HCT116 (cell line): ENCODE data around the gene AQP10. TPM values are rescaled to one million over a fixed set of nuclear protein-coding genes. Genes with fewer than 3 reads are reported as not detected.

Experiments used
- ATAC-seq: fragments of 200-7000 bp; cut with Tn5 transposase; 2 replicates; pipeline ENCODE4 v1.9.1; 2020; ENCODE audit warnings: mild to moderate bottlenecking, moderate library complexity
- BruUV-seq: library from RNA; stranded (reverse); fragments of 400-500 nt; replicated peaks from 2 replicates; lab custom pipeline; 2021; lab: Mats Ljungman, UMichigan
- CTCF ChIA-PET: fragments of 300-600 bp; sonication (Branson Sonifier 250); formaldehyde crosslinking; loops from one replicate; lab custom pipeline; 2021; ENCODE audit warnings: antibody characterized with exemption; lab: Charles Lee
- POLR2A ChIA-PET: fragments of 300-600, 350-600 bp; sonication (Branson Sonifier 250); formaldehyde crosslinking; loops from one replicate; lab custom pipeline; 2021; ENCODE audit warnings: antibody characterized with exemption; lab: Charles Lee
- RAD21 ChIA-PET, 2 experiments: fragments of 300-600 bp; sonication (Branson Sonifier 250); formaldehyde crosslinking; loops; one replicate each; lab custom pipeline; 2023; ENCODE audit warnings: low total read pairs in 2 of 2; ENCODE audit not compliant: uncharacterized antibody in 2 of 2, unreplicated experiment in 2 of 2, low non-redundant PET in 1 of 2; lab: Charles Lee
- DNase-seq: peaks from one replicate; pipeline ENCODE4 v3.0.0-alpha.2; 2010; ENCODE audit warnings: low read depth, low spot score
- H2AFZ ChIP-seq: fragments of 200-600 bp; shearing (Covaris generic), sonication (generic); 2 replicates; pipeline ENCODE4 v1.6.1; 2017; ENCODE audit warnings: low read depth, mixed run types, mixed read lengths, antibody characterized with exemption, low read length; ENCODE audit not compliant: poor library complexity, severe bottlenecking
- H3K27ac ChIP-seq: 2 replicates; pipeline ENCODE4 v1.5.1; 2012; ENCODE audit warnings: low read depth, low read length
- H3K27me3 ChIP-seq: fragments of 200-600 bp; sonication (generic); 2 replicates; pipeline ENCODE4 v1.6.1; 2016; ENCODE audit warnings: mixed run types, low read length, mixed read lengths; ENCODE audit not compliant: insufficient read depth
- H3K36me3 ChIP-seq, 2 experiments: fragments of 200-500 bp in 1 of 2; fragments of 200-600 bp in 1 of 2; sonication (Bioruptor generic) in 1 of 2; sonication (generic) in 1 of 2; 2 replicates each; pipeline versions ENCODE4 v1.5.1 to v1.6.1; 2014 to 2016; ENCODE audit warnings: low read length in 2 of 2, inconsistent platforms in 1 of 2, mixed read lengths in 1 of 2, mixed run types in 1 of 2; ENCODE audit not compliant: insufficient read depth in 2 of 2, control insufficient read depth in 1 of 2
- H3K4me1 ChIP-seq, 2 experiments: fragments of 200-600 bp in 1 of 2; sonication (generic) in 1 of 2; 2 replicates each; pipeline versions ENCODE4 v1.5.1 to v1.6.1; 2012 to 2017; ENCODE audit warnings: low read length in 2 of 2, inconsistent platforms in 1 of 2, mild to moderate bottlenecking in 1 of 2, mixed read lengths in 1 of 2, mixed run types in 1 of 2, moderate library complexity in 1 of 2; ENCODE audit not compliant: insufficient read depth in 2 of 2, control insufficient read depth in 1 of 2
- H3K4me2 ChIP-seq: fragments of 200-600 bp; sonication (generic); 2 replicates; pipeline ENCODE4 v1.6.1; 2017; ENCODE audit warnings: mixed run types, low read length, mixed read lengths
- H3K4me3 ChIP-seq, 2 experiments: fragments of 200-600 bp in 1 of 2; sonication (generic) in 1 of 2; replicated peaks in 1 of 2; 2 replicates each; pipeline ENCODE4 v1.5.1; 2011 to 2016; ENCODE audit warnings: low read length in 2 of 2, control low read depth in 1 of 2, low read depth in 1 of 2, mild to moderate bottlenecking in 1 of 2, mixed read lengths in 1 of 2, mixed run types in 1 of 2
- H3K79me2 ChIP-seq: fragments of 200-600 bp; sonication (generic); 2 replicates; pipeline ENCODE4 v1.6.1; 2017; ENCODE audit warnings: mild to moderate bottlenecking, mixed run types, low read length, moderate library complexity, mixed read lengths; ENCODE audit not compliant: insufficient read depth
- H3K9ac ChIP-seq: fragments of 200-600 bp; sonication (generic); 2 replicates; pipeline ENCODE4 v1.6.1; 2016; ENCODE audit warnings: low read length, mixed read lengths
- H3K9me2 ChIP-seq: fragments of 200-600 bp; sonication (generic), shearing (Covaris generic); 2 replicates; pipeline ENCODE4 v1.6.1; 2017; ENCODE audit warnings: mixed run types, mild to moderate bottlenecking, moderate library complexity; ENCODE audit not compliant: insufficient read depth
- H3K9me3 ChIP-seq, 2 experiments: fragments of 200-500 bp in 1 of 2; fragments of 200-600 bp in 1 of 2; sonication (Bioruptor generic) in 1 of 2; sonication (generic) in 1 of 2; 2 replicates each; pipeline ENCODE4 v1.6.1; 2014 to 2017; ENCODE audit warnings: low read length in 2 of 2, mixed read lengths in 2 of 2, inconsistent platforms in 1 of 2, low read depth in 1 of 2, mild to moderate bottlenecking in 1 of 2, mixed run types in 1 of 2, moderate library complexity in 1 of 2; ENCODE audit not compliant: control insufficient read depth in 1 of 2, insufficient read depth in 1 of 2
- H4K20me1 ChIP-seq: fragments of 200-600 bp; sonication (generic), shearing (Covaris generic); 2 replicates; pipeline ENCODE4 v1.6.1; 2017; ENCODE audit warnings: mixed run types, mild to moderate bottlenecking, moderate library complexity; ENCODE audit not compliant: insufficient read depth
- JUND ChIP-seq: IDR thresholded peaks from 2 replicates; pipeline ENCODE4 v1.6.1; 2012
- POLR2A ChIP-seq: IDR thresholded peaks from 2 replicates; pipeline ENCODE4 v1.7.0; 2011; ENCODE audit warnings: borderline replicate concordance; ENCODE audit not compliant: insufficient read depth, insufficient read length; ENCODE audit errors: extremely low read depth
- POLR2AphosphoS5 ChIP-seq: IDR thresholded peaks from 2 replicates; pipeline ENCODE4 v1.6.1; 2011; ENCODE audit warnings: mild to moderate bottlenecking, low read depth, low read length, moderate library complexity
- RAD21 ChIP-seq: IDR thresholded peaks from 2 replicates; pipeline ENCODE4 v1.6.1; 2012; ENCODE audit warnings: low read depth, mild to moderate bottlenecking
- SIN3A ChIP-seq: IDR thresholded peaks from 2 replicates; pipeline ENCODE4 v1.6.1; 2012; ENCODE audit warnings: low read depth
- YY1 ChIP-seq: IDR thresholded peaks from 2 replicates; pipeline ENCODE4 v1.6.1; 2011; ENCODE audit warnings: low read length, low read depth, moderate library complexity, mild to moderate bottlenecking; ENCODE audit not compliant: insufficient replicate concordance; ENCODE audit errors: extremely low read depth
- ZFX ChIP-seq: fragments of 450-650 bp; IDR thresholded peaks from 2 replicates; pipeline ENCODE4 v1.6.1; 2017
- intact Hi-C: fragments of 100-400 bp; cut with micrococcal nuclease; formaldehyde crosslinking; loops from 2 replicates; pipeline ENCODE4 v1.10.0; 2022
- total RNA-seq: library from RNA; stranded (reverse); gene quantifications from one replicate; pipeline ENCODE4 v1.2.1, GENCODE V29; 2021; ENCODE audit not compliant: unreplicated experiment
- TF ChIP-seq, protein P1 (sequence below), 3 experiments: fragments of 200-600 bp in 1 of 3; sonication (generic) in 1 of 3; IDR thresholded peaks in 2 of 3; conservative IDR thresholded peaks in 1 of 3; 2 replicates each; pipeline ENCODE4 v1.5.1; 2012 to 2017; ENCODE audit warnings: low read depth in 2 of 3, low read length in 2 of 3, antibody characterized with exemption in 1 of 3, borderline replicate concordance in 1 of 3, control low read depth in 1 of 3, mild to moderate bottlenecking in 1 of 3, mixed read lengths in 1 of 3, mixed run types in 1 of 3, moderate library complexity in 1 of 3; ENCODE audit not compliant: insufficient read depth in 1 of 3

AQP10 gene
- total RNA-seq, 1 experiment from 2014 or later = not detected

- no peak for TF ChIP-seq JUND
- peak; percentile 70 for TF ChIP-seq YY1
- peak; percentile 38 for TF ChIP-seq POLR2A
- TF ChIP-seq SIN3A = no peak
- TF ChIP-seq RAD21 = peak; percentile 58; the same call in 1 of the 2 replicates
- TF ChIP-seq ZFX = peak; percentile 47; the same call in 1 of the 2 replicates
- TF ChIP-seq, protein P1, sequence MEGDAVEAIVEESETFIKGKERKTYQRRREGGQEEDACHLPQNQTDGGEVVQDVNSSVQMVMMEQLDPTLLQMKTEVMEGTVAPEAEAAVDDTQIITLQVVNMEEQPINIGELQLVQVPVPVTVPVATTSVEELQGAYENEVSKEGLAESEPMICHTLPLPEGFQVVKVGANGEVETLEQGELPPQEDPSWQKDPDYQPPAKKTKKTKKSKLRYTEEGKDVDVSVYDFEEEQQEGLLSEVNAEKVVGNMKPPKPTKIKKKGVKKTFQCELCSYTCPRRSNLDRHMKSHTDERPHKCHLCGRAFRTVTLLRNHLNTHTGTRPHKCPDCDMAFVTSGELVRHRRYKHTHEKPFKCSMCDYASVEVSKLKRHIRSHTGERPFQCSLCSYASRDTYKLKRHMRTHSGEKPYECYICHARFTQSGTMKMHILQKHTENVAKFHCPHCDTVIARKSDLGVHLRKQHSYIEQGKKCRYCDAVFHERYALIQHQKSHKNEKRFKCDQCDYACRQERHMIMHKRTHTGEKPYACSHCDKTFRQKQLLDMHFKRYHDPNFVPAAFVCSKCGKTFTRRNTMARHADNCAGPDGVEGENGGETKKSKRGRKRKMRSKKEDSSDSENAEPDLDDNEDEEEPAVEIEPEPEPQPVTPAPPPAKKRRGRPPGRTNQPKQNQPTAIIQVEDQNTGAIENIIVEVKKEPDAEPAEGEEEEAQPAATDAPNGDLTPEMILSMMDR (IDR thresholded peaks at IDR 0.05 in 2 of 3, conservative IDR thresholded peaks at IDR 0.05 in 1 of 3; ENCODE audit: borderline replicate concordance in 1 of 3, insufficient read depth in 1 of 3, low read depth in 2 of 3, low read length in 2 of 3) = peak; percentile 68 to 85 (median 74)
- TF ChIP-seq POLR2AphosphoS5 = peak; percentile 21
- TF ChIP-seq, all 23 proteins: peak for 6
- ChIA-PET RAD21 (interaction anchor here (1.0 to 1.1 kb wide), 3 partner anchors 7 to 10 kb away, joined by 3 to 5 read pairs (median 3); no protein-coding TSS in a partner anchor), POLR2A (no interaction called here), CTCF (interaction anchor here (0.6 to 2.1 kb wide), 16 partner anchors 8 to 972 kb away, joined by 3 to 32 read pairs (median 3); no protein-coding TSS in a partner anchor)
- Histone ChIP-seq H3K9ac (peak overlapping the region; percentile 69), H3K4me1 (peaks cover 26 to 49% of the 10 kb centered on the region in 2 experiments), H3K4me3 (peak overlapping the region; percentile 77 to 79), H3K36me3 (0 out of 4 replicates have a peak, but pooled peaks cover 0 to under 1% of the 10 kb centered on the region in 2 experiments), H3K79me2 (no peaks in the 10 kb centered on the region), H3K27ac (peak overlapping the region; percentile 79), H4K20me1 (no peaks in the 10 kb centered on the region), H3K9me2 (no peaks in the 10 kb centered on the region), H3K27me3 (no peaks in the 10 kb centered on the region), H3K4me2 (peak overlapping the region; percentile 98), H2AFZ (no peak overlapping the region), H3K9me3 (no peaks in the 10 kb centered on the region)
- ATAC-seq (peak; percentile 63), DNase-seq (peak; percentile 73)
- intact Hi-C loops = loop anchor here (5.0 to 10.0 kb wide), 2 partner anchors 151 to 219 kb away; no protein-coding TSS in a partner anchor
- BruUV-seq = TSS peak; percentile 38
Observed at GRCh38 chr1:154325583-154326545, 5.0 kb downstream of the AQP10 start.
